Adipose tissue (tissue), 3 donors: ENCODE measurements around the gene DBN1. TPM values are rescaled to one million over a fixed set of nuclear protein-coding genes. Genes with fewer than 3 reads are reported as not detected.

Source experiments
- H3K27ac ChIP-seq: one replicate; pipeline ENCODE4 v1.5.1; 2013; ENCODE audit warnings: low read depth, low read length
- WGBS, 3 donors: extraction: QIAGEN DNeasy Blood & Tissue Kit; methylation state at CpG; one replicate each; pipeline ENCODE4 v1.1.7; 2013; 5-methylcytosine and 5-hydroxymethylcytosine counted together
- polyA plus RNA-seq, 3 donors: library from polyadenylated mRNA; stranded (reverse); fragments of 200-250 nt; gene quantifications; one replicate each; pipeline ENCODE4 v1.2.3, GENCODE V29; 2013
- donor health status: healthy with polysubstance abuse.
- donor health status: Bipolar disorder and iron deficiency.
- donor health status: healthy.

DBN1 gene
- polyA plus RNA-seq, 3 donors, result 10.1 to 85.7 (median 45.1) TPM

DNA sequence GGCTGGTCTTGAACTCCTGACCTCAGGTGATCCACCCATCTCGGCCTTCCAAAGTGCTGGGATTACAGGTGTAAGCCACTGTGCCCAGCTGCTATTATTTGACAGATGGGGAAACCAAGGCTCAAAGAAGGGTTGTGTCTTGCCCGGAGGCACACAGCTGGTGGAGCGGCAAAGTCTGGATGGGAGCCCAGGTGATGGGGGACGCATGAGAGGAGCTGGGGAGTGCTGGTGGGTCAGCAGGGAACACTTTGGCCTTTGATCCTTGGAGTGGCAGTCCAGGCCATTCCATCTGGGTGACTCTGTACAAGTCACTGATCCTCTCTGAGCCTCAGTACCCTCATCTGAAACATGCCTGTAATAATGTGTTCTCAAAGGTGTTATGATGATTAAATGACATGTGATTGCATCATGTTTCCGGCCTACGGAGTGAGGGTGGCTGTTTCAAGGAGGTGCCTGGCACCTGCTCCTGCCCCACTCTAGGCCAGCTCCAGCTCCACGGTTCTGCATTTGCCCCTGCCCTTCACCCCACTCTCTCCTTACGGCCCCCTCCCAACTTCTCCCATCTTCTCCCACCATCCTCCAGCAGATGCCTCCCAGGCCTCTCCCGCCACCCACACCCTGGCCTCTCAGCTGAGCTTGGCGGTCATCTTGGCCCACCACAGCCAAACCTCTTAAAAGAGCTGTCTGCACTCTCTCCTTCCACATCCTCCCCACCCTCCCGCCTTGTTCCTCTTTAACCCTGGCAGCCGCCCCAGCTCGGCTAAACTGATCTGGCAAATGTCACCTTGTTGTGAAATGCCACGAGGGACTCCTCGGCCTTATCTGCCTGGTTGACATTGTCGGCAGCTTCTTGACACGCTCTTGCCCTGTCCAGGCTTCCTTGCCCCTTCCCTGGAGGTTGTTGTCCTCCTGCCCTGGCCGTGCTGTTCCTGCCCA, 5.5 kb upstream of the DBN1 start:
- H3K27ac ChIP-seq, result no peak overlapping the region
- 27 to 43% (median 28%) methylated on average over 18 of the region's 18 CpGs for WGBS, 3 donors

DNA sequence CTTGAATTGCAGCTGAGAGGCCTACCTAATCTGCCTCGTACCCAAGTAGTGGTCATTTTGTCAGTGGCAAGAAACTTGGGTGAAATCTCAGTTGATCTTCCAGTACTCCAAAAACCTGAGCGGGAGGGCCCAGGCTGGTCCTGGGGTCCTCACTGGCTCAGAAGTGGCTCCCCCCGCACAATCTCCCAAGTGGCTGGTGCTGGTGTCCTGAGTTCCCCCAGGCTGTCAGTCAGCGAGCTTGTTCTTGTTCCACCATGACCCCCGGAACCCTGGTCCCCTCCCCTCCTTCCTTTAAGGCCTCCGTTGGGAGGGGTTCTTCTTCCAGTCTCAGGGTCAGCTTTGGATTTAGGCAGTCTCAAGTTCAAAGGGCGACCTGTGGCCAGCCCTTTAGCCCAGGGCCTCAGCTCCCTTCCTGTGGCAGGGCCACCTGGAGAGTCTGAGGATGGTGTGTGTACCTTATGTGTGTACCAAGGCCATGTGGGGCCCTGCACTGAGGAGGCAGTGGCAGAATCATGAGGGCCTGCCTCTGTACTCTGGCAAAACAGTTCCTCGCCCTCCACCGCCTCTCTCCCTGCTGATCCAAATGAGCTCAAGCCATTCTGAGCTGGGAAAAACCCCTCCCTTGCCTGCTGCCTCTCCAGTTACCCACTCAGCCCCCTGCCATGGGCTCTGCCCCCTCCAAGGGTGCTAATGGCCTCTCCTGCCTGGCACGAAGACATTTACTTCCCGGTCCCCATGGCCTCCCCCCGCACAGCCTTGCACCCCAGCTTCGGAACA, 4.5 kb upstream of the DBN1 start:
- H3K27ac ChIP-seq, result no peak overlapping the region
- 93 to 95% (median 95%) methylated on average over 13 of the region's 13 CpGs for WGBS, 3 donors

GRCh38 chr5:177476531-177477233, 3.2 kb upstream of the DBN1 start:
- 66 to 83% (median 68%) methylated on average over 18 of the region's 18 CpGs for WGBS, 3 donors

DNA sequence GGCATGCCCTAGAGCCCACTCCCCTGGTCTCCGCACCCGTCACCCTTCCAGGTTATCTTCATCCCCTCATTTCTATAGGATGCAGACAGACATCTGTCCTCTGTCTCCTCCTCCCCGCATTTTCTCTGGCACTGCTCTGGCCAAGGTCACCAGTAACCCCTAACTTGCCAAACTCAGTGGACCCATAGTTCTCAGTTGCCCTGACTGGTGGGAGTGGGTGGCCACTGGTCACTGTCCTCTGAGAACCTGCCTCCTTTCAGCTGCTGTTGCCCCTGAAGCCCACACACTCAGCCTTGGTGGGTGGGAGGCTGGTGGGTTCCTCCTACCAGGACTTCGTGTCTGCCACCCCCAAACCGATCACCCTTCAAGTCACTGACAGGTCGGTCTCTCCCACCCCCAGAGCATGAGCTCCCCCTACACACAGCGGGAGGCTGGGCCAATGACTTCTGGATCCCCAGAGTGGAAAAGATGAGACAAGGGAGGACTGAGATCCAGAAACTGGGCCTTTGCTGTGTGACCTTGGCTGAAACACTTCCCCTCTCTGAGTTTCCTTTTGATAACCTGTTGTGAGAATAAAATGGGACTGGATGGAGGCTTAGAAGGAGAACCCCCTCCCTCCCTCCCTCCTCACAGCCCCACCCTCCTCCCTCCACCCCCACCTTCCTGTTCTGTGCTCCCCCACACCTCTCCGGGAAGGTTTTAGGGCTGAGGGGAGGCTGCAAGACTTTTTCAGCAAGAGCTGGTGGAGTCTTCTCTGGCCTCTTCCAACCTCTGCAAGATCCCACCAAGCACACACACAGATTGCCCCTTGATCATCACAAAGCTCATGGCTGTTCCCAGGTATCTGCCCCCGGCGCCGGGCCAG, 2.4 kb upstream of the DBN1 start:
- no peak overlapping the region for H3K27ac ChIP-seq
- 63 to 75% (median 72%) methylated on average over 11 of the region's 11 CpGs for WGBS, 3 donors

More at GRCh38 chr5:177476531-177477233, 3.2 kb upstream of the DBN1 start:
- H3K27ac ChIP-seq, result no peak overlapping the region

- 30 to 52% (median 36%) methylated on average over 3 to 4 of the region's 4 CpGs for WGBS, 3 donors
- H3K27ac ChIP-seq, result no peak overlapping the region
These were observed 1.6 kb upstream of the DBN1 start for GRCh38 chr5:177474846-177475562.

GRCh38 chr5:177474002-177474476, 605 bp upstream of the DBN1 start:
- WGBS, 3 donors, result 54 to 58% (median 58%) methylated on average over 7 of the region's 7 CpGs
- H3K27ac ChIP-seq, result no peak overlapping the region

DNA sequence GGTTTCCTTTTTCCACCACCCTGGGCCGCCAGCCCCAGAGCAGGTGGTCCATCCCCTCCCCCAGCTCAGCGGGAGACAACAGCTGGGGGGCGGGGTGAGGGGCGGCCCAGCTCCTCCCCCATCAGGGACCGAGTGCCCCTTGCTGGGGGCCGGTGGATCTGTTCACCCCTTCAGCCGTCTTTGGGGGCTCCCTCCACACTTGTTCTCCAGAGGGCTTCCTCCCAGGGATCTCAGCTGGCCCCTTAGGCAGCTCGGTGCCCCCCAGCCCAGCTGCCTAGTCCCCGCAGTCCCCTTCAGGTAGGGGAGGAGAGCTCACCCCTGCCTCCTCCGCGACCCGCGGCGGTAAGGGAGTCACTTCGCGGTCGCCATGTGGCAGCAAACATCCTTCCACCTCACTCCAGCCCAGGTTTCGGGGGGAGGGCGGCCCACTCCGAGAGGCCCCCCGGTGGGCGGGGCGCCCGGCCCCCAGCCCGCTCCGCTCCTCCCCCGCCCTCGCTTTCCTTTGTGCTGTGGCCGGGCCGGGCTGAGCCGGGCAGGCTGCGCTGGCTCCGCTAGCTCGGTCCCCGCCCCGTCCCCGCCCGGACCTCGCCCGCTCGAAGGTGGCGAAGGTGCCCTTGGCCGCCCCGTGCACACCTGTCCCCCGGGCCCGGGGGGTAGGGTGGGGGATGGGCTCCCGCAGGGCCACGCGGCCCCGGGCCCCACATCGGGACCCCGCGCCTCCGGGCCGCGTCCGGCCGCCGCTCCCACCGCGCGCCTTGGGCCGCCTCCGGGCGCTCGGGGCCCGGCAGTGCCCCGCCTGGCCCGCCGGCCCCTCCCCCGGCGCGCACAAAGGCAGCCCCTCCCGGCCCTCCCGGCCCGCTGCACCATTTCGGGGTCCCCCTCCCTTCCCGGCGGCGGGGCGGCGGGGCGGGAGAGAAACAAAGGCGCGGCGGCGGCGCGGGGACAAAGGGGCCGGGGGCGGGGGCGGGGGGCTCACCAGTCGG, 683 bp downstream of the DBN1 start:
- H3K27ac ChIP-seq, result no peak overlapping the region
- 1 to 4% (median 1%) methylated on average over 40 to 89 of the region's 93 CpGs for WGBS, 3 donors

GRCh38 chr5:177471610-177472356, 1.7 kb downstream of the DBN1 start:
- 43 to 78% (median 45%) methylated on average over 14 of the region's 14 CpGs for WGBS, 3 donors
- no peak overlapping the region for H3K27ac ChIP-seq

- 75 to 82% (median 79%) methylated on average over 10 of the region's 10 CpGs for WGBS, 3 donors
- no peak overlapping the region for H3K27ac ChIP-seq
These were observed 2.5 kb downstream of the DBN1 start for GRCh38 chr5:177470759-177471536.

DNA sequence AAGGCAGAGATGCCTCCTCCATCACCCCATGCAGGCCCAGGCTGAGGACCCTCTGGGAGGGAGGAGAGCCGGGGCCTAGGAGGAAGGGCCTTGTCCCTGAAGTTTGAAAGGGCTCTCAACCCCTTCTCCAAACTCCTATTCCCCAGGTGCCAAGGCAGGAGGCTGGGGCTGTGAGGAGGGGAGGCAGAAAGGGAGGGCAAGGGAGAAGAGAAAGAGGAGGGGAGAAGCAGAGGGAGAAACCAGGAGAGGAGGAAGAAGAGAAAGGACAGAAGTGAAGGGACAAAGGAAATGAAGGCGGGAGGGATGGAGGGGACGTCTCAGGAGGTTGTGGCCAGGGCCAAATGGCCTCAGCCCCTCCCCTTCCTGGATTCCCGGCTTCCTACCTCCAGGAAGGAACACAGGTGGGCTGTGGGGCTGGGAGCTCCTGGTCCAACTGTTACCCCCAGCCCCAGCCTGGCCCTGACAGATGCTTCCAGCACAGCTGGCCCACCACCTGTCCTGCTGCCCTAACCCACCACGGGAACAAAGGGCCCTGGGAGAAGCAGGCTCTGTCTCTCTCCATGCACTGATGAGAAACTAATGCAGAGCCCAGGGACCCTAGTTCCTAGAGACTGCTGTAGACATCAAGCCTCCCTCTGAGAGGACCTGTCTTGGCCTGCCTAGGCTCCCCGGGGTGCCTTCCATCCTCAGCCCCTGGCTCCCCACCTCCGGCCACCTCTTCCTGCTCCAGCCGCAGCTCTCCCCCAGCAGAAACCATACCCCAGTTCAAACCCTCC, 3.5 kb downstream of the DBN1 start:
- no peak overlapping the region for H3K27ac ChIP-seq
- WGBS, 3 donors, result 54 to 76% (median 62%) methylated on average over 8 of the region's 8 CpGs

DNA sequence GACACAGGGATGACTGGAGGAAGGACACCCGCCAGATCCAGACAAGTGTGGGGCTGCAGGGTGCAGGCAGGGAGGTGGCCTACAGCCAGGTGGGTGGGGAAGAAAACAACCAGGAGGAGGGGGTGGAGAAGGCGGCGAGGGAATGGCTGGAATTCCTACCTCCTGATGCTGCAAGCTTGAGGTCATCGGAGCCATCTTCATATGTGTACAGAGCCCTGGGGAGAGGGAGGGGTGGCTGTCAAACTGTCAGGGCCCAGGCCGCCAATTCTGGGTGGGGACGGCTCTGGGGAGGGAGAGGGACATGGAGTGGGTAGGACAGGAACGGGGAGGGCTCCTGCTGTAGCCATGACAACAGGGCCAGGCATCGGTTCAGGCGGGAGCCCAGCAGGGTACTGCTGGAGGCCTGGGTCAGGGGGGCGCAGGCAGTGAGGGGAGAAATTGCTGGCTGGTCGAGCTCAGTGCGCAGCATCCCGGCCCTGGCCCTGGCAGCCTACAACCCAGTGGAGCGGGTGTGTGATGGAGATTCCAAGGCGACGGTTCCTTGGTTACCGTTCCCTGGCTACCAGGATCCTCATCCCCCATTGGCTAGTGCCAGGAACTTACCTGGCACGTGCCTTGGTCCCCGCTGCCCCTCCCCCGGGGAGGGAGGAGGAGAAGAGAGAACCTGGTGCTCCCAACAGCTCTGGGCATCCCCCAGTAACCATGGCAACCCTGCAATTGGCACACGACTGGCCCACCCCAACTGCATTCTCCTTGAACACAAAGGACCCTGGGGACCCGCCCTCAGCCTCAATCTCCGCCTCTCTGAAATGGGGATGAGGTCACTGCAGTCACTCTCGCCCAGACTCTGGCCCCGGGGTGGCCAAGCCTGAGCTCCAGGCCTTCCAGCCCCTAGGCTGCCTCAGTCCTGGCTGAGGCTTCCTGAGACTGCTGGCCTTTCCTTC, 4.5 kb downstream of the DBN1 start:
- H3K27ac ChIP-seq, result no peak overlapping the region
- WGBS, 3 donors, result 65 to 75% (median 67%) methylated on average over 24 to 25 of the region's 25 CpGs

DNA sequence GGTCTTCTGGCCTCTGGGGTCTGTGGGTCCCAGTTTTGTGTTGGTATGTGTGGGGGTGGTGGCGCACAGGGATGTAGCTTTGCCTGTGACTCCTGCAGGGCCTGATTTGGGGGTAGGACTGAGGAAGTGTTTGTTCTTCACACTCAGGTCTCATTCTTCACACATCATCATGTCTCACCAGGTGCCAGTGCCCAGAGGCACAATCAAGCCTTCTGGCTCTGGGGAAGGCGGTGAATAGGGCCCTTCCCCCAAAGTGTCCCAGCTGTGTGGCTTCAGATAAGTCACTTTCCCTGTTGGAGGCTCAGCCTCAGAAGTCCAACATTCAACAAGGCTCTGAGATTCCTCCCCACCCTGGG, 5.1 kb downstream of the DBN1 start:
- 87 to 96% (median 91%) methylated on average over 2 of the region's 2 CpGs for WGBS, 3 donors
- H3K27ac ChIP-seq, result no peak overlapping the region

DNA sequence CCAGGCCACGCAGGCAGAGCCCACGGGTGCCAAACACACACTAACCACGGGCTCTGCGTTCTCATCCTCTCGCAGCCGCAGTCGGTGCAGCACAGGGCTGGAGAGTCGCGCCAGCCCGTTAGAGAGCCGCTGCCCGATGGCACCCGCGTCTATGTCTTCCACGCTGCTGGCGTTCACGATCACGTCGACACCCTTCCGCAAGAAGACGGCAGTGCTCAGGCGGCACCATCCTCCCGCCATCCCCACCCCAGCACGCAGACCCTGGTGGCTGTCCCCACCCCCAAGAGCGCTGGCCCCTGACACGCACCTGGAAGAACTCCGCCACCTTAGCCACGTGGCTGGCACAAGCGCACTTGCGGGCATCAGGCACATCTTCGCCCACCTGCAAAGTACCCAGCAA, 6.0 kb downstream of the DBN1 start:
- WGBS, 3 donors, result 95 to 96% (median 96%) methylated on average over 31 of the region's 31 CpGs
- H3K27ac ChIP-seq, result no peak overlapping the region
